Neutrophil (primary cell): ENCODE results near the gene DPY19L3.

ENCODE experiments used
- H3K27ac ChIP-seq: fragments of 200-600 bp; sonication (generic); 2 replicates; pipeline ENCODE4 v1.5.1; 2016; ENCODE audit warnings: mild to moderate bottlenecking, moderate library complexity
- H3K27me3 ChIP-seq: fragments of 200-600 bp; sonication (generic); 2 replicates; pipeline ENCODE4 v1.6.0; 2016; ENCODE audit warnings: mild to moderate bottlenecking
- H3K36me3 ChIP-seq: fragments of 200-600 bp; sonication (generic); 2 replicates; pipeline ENCODE4 v1.5.1; 2017
- H3K4me1 ChIP-seq, 2 experiments: fragments of 200-600 bp in 1 of 2; sonication (generic) in 1 of 2; 1 replicate in 1 of 2; 2 replicates in 1 of 2; pipeline versions ENCODE4 v1.5.1 to v1.6.1; 2013 to 2016; ENCODE audit warnings: low read depth in 1 of 2, low read length in 1 of 2, mild to moderate bottlenecking in 1 of 2, moderate library complexity in 1 of 2; ENCODE audit not compliant: control insufficient read depth in 1 of 2, insufficient read depth in 1 of 2
- H3K4me3 ChIP-seq, 2 experiments: fragments of 200-600 bp in 1 of 2; sonication (generic) in 1 of 2; 1 replicate in 1 of 2; 2 replicates in 1 of 2; pipeline ENCODE4 v1.5.1; 2013 to 2016; ENCODE audit warnings: low read depth in 1 of 2, low read length in 1 of 2, mild to moderate bottlenecking in 1 of 2, moderate library complexity in 1 of 2
- H3K9me3 ChIP-seq: fragments of 200-600 bp; sonication (generic); 2 replicates; pipeline ENCODE4 v1.5.1; 2016
- CTCF ChIP-seq: fragments of 200-600 bp; sonication (generic); IDR thresholded peaks from 2 replicates; pipeline ENCODE4 v1.5.1; 2016; ENCODE audit warnings: antibody characterized with exemption

The DPY19L3 gene

GRCh38 chr19:32530773-32531172 lies 125.2 kb downstream of the DPY19L3 start:
- Histone ChIP-seq H3K27me3 (no peaks in the 10 kb centered on the region), H3K9me3 (no peaks in the 10 kb centered on the region), H3K36me3 (no peaks in the 10 kb centered on the region), H3K4me3 (no peak overlapping the region), H3K4me1 (no peaks in the 10 kb centered on the region), H3K27ac (no peak overlapping the region)
- TF ChIP-seq CTCF: no peak

GRCh38 chr19:32532233-32532632 lies 126.7 kb downstream of the DPY19L3 start:
- Histone ChIP-seq H3K27me3 (no peaks in the 10 kb centered on the region), H3K9me3 (no peaks in the 10 kb centered on the region), H3K27ac (no peak overlapping the region), H3K4me3 (no peak overlapping the region), H3K36me3 (no peaks in the 10 kb centered on the region), H3K4me1 (no peaks in the 10 kb centered on the region)
- no peak for TF ChIP-seq CTCF
